Spinal cord (tissue), 4 donors: ENCODE measurements around the gene ADRB1. TPM values are rescaled to one million over a fixed set of nuclear protein-coding genes. Genes with fewer than 3 reads are reported as not detected.

Experiments used
- polyA plus RNA-seq, 2 donors: library from polyadenylated mRNA; unstranded; fragments of 120-200 nt; gene quantifications; one replicate each; pipeline ENCODE4 v1.2.1, GENCODE V29; 2013; ENCODE audit not compliant: insufficient read length in 2 of 2
- total RNA-seq, 2 donors: library from RNA; depleted of rRNA in 1 of 2; stranded (reverse); fragments of 120-200 nt in 1 of 2; fragments of >200 nt in 1 of 2; gene quantifications; one replicate each; pipeline versions ENCODE4 v1.2.3 to v1.2.4, GENCODE V29; 2013 to 2014

ADRB1 gene
- total and polyA plus RNA-seq, 4 donors, result 2.5 to 4.0 (median 3.0) TPM

Other genes with a start within 250 kb of the ADRB1 start
- 10 to 100 TPM; 14.5 to 15.7 TPM for gene DCLRE1A, start 189.8 kb upstream of the ADRB1 start, total RNA-seq
- 10 to 100 TPM in 1 of 2 donors, 1 to 10 TPM in 1; 9.6 to 12.1 TPM for gene DCLRE1A, start 189.8 kb upstream of the ADRB1 start, polyA plus RNA-seq
- gene NHLRC2, start 189.2 kb upstream of the ADRB1 start, total RNA-seq, result 10 to 100 TPM; 23.4 to 32.8 TPM
- 10 to 100 TPM; 11.5 to 12.6 TPM for gene NHLRC2, start 189.2 kb upstream of the ADRB1 start, polyA plus RNA-seq
- 10 to 100 TPM; 25.8 to 50.7 TPM for gene CCDC186, start 130.3 kb downstream of the ADRB1 start, total RNA-seq
- 10 to 100 TPM; 18.0 to 19.0 TPM for gene CCDC186, start 130.3 kb downstream of the ADRB1 start, polyA plus RNA-seq
- 1 to 10 TPM; 1.1 to 1.9 TPM for gene TDRD1, start 135.5 kb downstream of the ADRB1 start, total RNA-seq
- under 1 TPM; 0.22 to 0.26 TPM for gene TDRD1, start 135.5 kb downstream of the ADRB1 start, polyA plus RNA-seq
- 1 to 10 TPM; 2.0 to 4.1 TPM for gene VWA2, start 195.4 kb downstream of the ADRB1 start, total RNA-seq
- 1 to 10 TPM; 3.3 to 4.7 TPM for gene VWA2, start 195.4 kb downstream of the ADRB1 start, polyA plus RNA-seq